Measurements from ENCODE around the gene VWF. TPM values are rescaled to one million over a fixed set of nuclear protein-coding genes. Genes with fewer than 3 reads are reported as not detected.
"Not testable (repeated sequence)": the region's sequence is repeated elsewhere in the genome, so short reads cannot be mapped to it uniquely, and the experiment has no call there.

Gene VWF
- total RNA-seq, 1 experiment from 2014 or later = 1.6 TPM

GRCh38 chr12:6102021-6102420, 22.4 kb downstream of the VWF start:
- not testable (repeated sequence) for H3K4me3 ChIP-seq (ENCODE audit: insufficient read depth, low read depth, low read length); H3K27me3 ChIP-seq (ENCODE audit: control insufficient read depth, insufficient read depth, low read length); H3K36me3 ChIP-seq (replicated peaks; ENCODE audit: control insufficient read depth, insufficient read depth, low read length); DNase-seq

DNA sequence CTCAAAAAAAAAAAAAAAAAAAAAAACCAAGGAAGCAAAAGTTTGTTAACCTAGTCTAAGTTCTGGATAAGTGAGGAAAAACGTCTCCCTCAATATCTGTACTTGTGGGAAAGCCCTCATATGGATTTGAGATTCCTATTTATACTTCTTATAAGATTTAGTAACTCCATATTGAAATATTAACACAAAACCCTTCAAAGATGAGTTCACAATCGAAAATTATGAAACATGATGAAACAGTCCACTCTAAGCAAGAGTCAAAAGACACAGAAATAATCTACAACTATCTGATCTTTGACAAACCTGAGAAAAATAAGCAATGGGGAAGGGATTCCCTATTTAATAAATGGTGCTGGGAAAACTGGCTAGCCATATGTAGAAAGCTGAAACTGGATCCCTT, 25.2 kb downstream of the VWF start:
- Histone ChIP-seq H3K36me3 (replicated peaks; ENCODE audit: control insufficient read depth, insufficient read depth, low read length) (no peaks in the 10 kb centered on the region), H3K27me3 (ENCODE audit: control insufficient read depth, insufficient read depth, low read length) (no peaks in the 10 kb centered on the region), H3K4me3 (ENCODE audit: insufficient read depth, low read depth, low read length) (no peak overlapping the region)
- no peak for DNase-seq

DNA sequence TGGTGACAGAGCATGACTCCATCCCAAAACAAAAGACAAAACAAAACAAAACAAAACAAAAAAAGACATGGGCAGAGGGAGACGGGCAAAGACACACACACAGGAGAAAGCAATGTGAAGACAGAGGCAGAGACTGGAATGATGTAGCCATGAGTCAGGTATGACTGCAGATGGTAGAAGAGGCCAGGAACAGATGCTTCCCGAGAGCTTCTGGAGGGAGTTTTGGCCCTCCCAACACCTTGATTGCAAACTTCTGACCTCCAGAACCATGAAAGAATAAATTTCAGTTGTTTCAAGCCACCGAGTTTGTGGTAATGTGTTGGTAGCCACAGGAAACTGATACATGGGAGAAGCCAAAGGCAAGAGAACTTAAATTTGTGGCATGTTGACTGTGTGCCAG, 27.1 kb downstream of the VWF start:
- no peak for DNase-seq
- Histone ChIP-seq H3K27me3 (ENCODE audit: control insufficient read depth, insufficient read depth, low read length) (no peaks in the 10 kb centered on the region), H3K36me3 (replicated peaks; ENCODE audit: control insufficient read depth, insufficient read depth, low read length) (no peaks in the 10 kb centered on the region), H3K4me3 (ENCODE audit: insufficient read depth, low read depth, low read length) (no peak overlapping the region)

DNA sequence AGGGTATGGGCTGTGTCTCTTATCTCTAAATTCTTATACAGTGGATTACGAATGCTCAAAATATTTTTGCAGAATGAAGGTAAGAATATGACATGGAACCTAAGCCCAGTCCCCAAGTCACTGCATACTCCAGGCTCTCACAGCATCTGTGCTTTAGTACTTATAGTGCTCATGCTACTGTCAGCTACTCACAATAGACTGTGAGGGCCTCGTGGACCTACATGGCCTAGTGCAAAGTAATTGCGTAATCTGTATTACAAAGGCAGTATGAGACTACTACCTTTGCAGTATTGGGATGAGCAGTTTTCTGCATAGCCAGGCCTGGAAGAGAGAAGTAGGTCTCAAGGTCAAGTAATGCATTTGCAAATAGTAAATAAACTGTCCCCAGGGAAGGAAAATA, 27.9 kb downstream of the VWF start:
- Histone ChIP-seq H3K4me3 (ENCODE audit: insufficient read depth, low read depth, low read length) (no peak overlapping the region), H3K27me3 (ENCODE audit: control insufficient read depth, insufficient read depth, low read length) (no peaks in the 10 kb centered on the region), H3K36me3 (replicated peaks; ENCODE audit: control insufficient read depth, insufficient read depth, low read length) (no peaks in the 10 kb centered on the region)
- no peak for DNase-seq

GRCh38 chr12:6095269-6095668, 29.2 kb downstream of the VWF start:
- H3K27me3 ChIP-seq (ENCODE audit: control insufficient read depth, insufficient read depth, low read length) = no peaks in the 10 kb centered on the region
- no peaks in the 10 kb centered on the region for H3K36me3 ChIP-seq (replicated peaks; ENCODE audit: control insufficient read depth, insufficient read depth, low read length)
- no peak for DNase-seq
- no peak overlapping the region for H3K4me3 ChIP-seq (ENCODE audit: insufficient read depth, low read depth, low read length)

DNA sequence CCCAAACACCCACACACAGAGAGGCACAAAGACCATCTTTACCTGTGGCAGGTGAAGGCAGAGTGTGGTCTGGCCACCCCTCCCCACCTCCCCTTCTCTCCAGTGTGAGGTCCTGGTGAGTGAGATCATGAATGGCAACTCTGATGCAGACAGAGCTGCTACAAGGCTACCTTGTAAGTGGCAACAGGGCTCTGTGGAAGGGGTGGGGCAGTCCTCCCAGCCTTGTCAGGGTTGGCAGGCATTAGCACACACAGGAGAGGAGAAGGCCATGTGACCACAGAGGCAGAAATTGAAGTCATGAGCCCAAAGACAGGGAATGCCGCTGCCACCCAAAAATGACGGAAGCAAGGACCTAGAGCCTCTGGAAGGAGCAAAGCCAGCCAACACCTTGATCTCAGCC, 30.7 kb downstream of the VWF start:
- H3K36me3 ChIP-seq (replicated peaks; ENCODE audit: control insufficient read depth, insufficient read depth, low read length) = no peaks in the 10 kb centered on the region
- H3K4me3 ChIP-seq (ENCODE audit: insufficient read depth, low read depth, low read length) = no peak overlapping the region
- no peaks in the 10 kb centered on the region for H3K27me3 ChIP-seq (ENCODE audit: control insufficient read depth, insufficient read depth, low read length)
- DNase-seq = no peak

GRCh38 chr12:6092784-6093722, 31.4 kb downstream of the VWF start:
- H3K27me3 ChIP-seq (ENCODE audit: control insufficient read depth, insufficient read depth, low read length) = no peaks in the 10 kb centered on the region
- no peak overlapping the region for H3K4me3 ChIP-seq (ENCODE audit: insufficient read depth, low read depth, low read length)
- peak; percentile 6 for DNase-seq
- H3K36me3 ChIP-seq (replicated peaks; ENCODE audit: control insufficient read depth, insufficient read depth, low read length) = no peaks in the 10 kb centered on the region

DNA sequence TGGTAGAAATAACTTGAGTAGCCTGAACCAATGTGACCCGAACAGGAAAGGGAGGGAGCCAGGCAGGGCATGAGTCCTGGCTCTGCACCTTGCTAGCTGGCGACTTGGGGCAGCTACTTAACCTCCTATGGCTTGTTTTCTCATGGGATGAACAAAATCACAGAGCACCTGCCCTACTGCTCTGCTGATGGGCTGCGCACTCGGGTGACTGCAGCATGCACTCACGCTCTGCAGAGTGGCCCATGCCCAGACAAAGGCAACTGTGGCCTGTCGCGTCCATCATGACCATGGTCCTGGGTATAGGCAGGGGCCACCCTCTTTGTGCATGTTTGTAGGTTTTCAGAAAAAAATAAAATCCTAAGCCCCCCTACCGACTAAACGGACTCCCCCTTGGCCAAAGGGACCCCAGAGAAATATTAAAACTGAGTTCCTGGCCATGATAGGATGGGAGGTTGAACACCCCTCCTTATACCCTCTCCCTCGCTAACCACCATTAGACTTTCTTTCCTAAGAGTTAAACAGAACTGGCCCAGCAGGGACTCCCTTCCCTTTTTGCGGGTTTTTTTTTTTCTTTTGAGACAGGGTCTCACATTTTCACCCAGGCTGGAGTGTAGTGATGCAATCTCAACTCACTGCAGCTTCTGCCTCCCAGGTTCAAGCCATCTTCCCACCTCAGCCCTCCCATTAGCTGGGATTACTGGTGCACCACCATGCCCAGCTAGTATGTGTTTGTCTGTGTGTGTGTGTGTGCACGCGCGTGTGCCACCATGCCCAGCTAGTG, 32.5 kb downstream of the VWF start:
- DNase-seq = no peak
- Histone ChIP-seq H3K27me3 (ENCODE audit: control insufficient read depth, insufficient read depth, low read length) (no peaks in the 10 kb centered on the region), H3K4me3 (ENCODE audit: insufficient read depth, low read depth, low read length) (no peak overlapping the region), H3K36me3 (replicated peaks; ENCODE audit: control insufficient read depth, insufficient read depth, low read length) (no peaks in the 10 kb centered on the region)

DNA sequence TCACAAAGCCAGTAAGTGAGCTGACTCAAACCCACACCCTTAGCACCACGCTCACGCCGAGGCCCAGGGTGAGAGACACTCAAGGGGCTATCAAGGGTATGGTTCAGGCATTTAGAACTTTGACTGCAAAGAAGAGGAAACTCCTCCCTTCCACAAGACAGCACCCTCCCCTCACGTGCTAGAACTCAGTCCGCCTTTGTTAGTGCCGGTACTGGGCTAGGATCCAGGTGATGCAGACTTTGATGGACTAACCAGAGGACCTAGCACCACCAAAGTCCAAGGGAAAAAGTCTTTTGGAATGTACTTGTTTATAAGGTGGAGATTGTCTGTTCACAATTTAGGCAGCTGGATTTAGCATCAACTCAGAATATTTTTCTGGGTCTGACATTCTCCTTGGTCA, 33.7 kb downstream of the VWF start:
- no peak for DNase-seq

DNA sequence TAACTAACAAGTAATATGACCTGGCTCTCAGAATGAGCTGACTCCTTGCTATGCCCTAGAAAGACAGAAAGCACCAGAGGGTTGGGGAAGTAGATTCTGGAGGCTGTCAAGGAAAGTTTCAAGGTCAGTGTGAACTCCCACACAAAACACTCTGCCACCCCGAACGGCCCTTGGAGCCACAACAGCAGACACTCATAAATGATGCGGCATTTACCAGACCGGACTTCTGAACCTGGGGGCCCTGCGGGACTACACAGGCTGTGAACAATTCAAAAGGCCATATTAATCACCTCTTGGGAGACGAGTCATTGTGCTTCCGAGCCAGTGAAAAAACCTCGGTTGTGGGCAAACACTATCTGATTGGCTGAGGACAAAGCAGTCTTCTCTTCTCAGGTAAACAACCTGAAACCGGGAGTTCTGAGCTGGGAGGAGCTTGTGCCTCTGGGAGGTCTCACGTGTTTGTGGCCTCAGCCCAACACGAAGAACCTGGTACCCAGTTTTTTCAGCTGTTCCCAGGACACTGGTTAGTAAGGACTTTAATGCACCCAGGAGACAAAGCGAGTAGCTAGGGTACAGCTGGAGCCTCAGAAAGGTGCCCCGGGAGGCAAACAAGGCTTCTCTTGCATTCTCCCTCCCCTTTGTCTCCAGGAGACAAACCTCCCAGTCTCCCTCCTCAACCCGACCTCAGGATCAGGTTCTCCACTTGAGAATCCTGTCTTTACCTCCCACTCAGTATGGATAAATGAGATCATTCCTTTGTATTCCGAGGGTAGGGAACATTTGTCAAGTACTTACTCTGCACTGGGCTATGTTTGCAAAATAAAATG, 35.3 kb downstream of the VWF start:
- Histone ChIP-seq H3K27me3 (ENCODE audit: control insufficient read depth, insufficient read depth, low read length) (no peaks in the 10 kb centered on the region), H3K36me3 (replicated peaks; ENCODE audit: control insufficient read depth, insufficient read depth, low read length) (no peaks in the 10 kb centered on the region), H3K4me3 (ENCODE audit: insufficient read depth, low read depth, low read length) (no peak overlapping the region)
- peak; percentile 65 for DNase-seq

More for the DNA sequence above, 33.7 kb downstream of the VWF start:
- H3K4me3 ChIP-seq (ENCODE audit: insufficient read depth, low read depth, low read length) = no peak overlapping the region
- H3K27me3 ChIP-seq (ENCODE audit: control insufficient read depth, insufficient read depth, low read length) = no peaks in the 10 kb centered on the region
- no peaks in the 10 kb centered on the region for H3K36me3 ChIP-seq (replicated peaks; ENCODE audit: control insufficient read depth, insufficient read depth, low read length)

- no peak for DNase-seq
- no peak overlapping the region for H3K4me3 ChIP-seq (ENCODE audit: insufficient read depth, low read depth, low read length)
- H3K27me3 ChIP-seq (ENCODE audit: control insufficient read depth, insufficient read depth, low read length) = no peaks in the 10 kb centered on the region
- H3K36me3 ChIP-seq (replicated peaks; ENCODE audit: control insufficient read depth, insufficient read depth, low read length) = no peaks in the 10 kb centered on the region
Observed at GRCh38 chr12:6086316-6086715, 38.2 kb downstream of the VWF start.

DNA sequence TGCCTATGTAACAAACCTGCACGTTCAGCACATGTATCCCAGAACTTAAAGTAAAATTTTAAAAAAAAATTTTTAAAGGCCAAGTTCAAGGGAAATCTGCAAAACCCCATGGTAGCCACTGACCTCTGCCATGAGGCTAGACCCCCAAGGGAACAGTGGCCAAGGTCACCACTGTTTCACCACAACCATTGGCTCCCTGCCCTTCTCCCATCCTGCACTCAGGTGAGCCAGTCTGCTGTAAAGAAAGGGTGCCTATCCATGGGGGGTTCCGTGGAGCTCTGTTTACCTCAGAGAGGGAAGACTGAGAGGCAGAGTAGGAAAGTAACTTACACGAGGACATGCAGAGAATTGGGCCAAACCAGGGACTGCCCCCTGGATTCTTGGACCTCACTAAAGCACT, 38.6 kb downstream of the VWF start:
- DNase-seq = peak; percentile 26
- Histone ChIP-seq H3K36me3 (replicated peaks; ENCODE audit: control insufficient read depth, insufficient read depth, low read length) (no peaks in the 10 kb centered on the region), H3K27me3 (ENCODE audit: control insufficient read depth, insufficient read depth, low read length) (no peaks in the 10 kb centered on the region), H3K4me3 (ENCODE audit: insufficient read depth, low read depth, low read length) (no peak overlapping the region)

GRCh38 chr12:6084969-6085450, 39.5 kb downstream of the VWF start:
- H3K27me3 ChIP-seq (ENCODE audit: control insufficient read depth, insufficient read depth, low read length) = no peaks in the 10 kb centered on the region
- H3K4me3 ChIP-seq (ENCODE audit: insufficient read depth, low read depth, low read length) = no peak overlapping the region
- no peak for DNase-seq
- H3K36me3 ChIP-seq (replicated peaks; ENCODE audit: control insufficient read depth, insufficient read depth, low read length) = no peaks in the 10 kb centered on the region

DNA sequence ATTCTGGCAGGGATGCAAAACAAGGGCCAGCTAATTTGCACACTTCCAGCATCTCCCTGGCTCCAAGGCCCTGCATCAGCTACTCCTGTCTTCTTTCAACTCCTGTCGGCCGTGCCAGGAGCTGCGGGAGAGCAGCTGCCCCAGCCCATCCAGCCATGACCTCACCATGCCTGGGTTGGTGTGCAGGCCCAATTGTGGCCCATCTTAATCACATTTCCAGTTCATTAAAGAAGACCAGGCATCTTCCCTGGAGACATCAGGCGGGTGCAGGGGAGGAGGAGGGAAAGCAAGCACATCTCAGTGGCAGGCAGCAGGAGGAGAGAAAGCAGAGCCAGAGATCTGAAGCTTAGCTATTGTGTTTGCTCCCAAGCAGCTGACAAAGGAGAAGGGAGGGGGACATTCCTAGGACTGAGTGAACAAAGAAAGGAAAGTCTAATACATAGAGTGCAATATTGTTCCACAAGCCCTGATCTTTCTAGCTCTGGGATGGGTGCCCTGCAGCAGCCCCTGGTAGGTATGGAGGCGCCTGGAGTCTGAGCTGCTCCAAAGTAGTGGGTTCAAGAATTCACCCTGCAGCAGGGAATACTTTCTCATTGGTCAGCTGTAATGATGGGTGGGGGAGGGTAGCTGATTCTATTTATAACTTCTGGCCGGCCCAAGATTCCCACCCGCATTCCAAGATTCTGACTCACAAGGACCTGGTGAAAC, 40.1 kb downstream of the VWF start:
- no peaks in the 10 kb centered on the region for H3K36me3 ChIP-seq (replicated peaks; ENCODE audit: control insufficient read depth, insufficient read depth, low read length)
- no peaks in the 10 kb centered on the region for H3K27me3 ChIP-seq (ENCODE audit: control insufficient read depth, insufficient read depth, low read length)
- H3K4me3 ChIP-seq (ENCODE audit: insufficient read depth, low read depth, low read length) = no peak overlapping the region
- DNase-seq = peak; percentile 88
